HepG2 (cell line): ENCODE measurements around the gene ARHGEF11. TPM values are rescaled to one million over a fixed set of nuclear protein-coding genes. Genes with fewer than 3 reads are reported as not detected.

ENCODE experiments used
- AGO1 ChIP-seq: fragments of 200-400 bp; formaldehyde crosslinking; IDR thresholded peaks from 2 replicates; pipeline ENCODE4 v1.6.1; 2017; ENCODE audit warnings: mild to moderate bottlenecking, low read depth, low read length, moderate library complexity; ENCODE audit not compliant: poor library complexity, severe bottlenecking
- CSRNP2 ChIP-seq: sonication (generic); formaldehyde crosslinking; conservative IDR thresholded peaks from 2 replicates; pipeline ENCODE4 v1.8.0; 2022; ENCODE audit warnings: low read depth, missing genetic modification reagents
- DNMT1 ChIP-seq: sonication (generic); formaldehyde crosslinking; IDR thresholded peaks from 2 replicates; pipeline ENCODE4 v1.5.1; 2020; ENCODE audit warnings: mild to moderate bottlenecking, missing genetic modification reagents
- HMGXB4 ChIP-seq, 2 experiments: sonication (generic) in 1 of 2; formaldehyde crosslinking in 1 of 2; IDR thresholded peaks; 2 replicates each; pipeline versions ENCODE4 v1.4.0 to v1.6.1; 2018 to 2020; ENCODE audit warnings: missing genetic modification reagents in 2 of 2, borderline replicate concordance in 1 of 2, low read depth in 1 of 2, mild to moderate bottlenecking in 1 of 2, missing biosample characterization in 1 of 2
- HNRNPL ChIP-seq: fragments of 200-400 bp; formaldehyde crosslinking; IDR thresholded peaks from 2 replicates; pipeline ENCODE4 v1.6.1; 2017; ENCODE audit warnings: mild to moderate bottlenecking, low read depth, low read length
- MAZ ChIP-seq, 2 experiments: sonication (generic) in 1 of 2; formaldehyde crosslinking in 1 of 2; IDR thresholded peaks; 2 replicates each; pipeline versions ENCODE4 v1.5.0 to v1.6.1; 2012 to 2020; ENCODE audit warnings: low read depth in 2 of 2, mild to moderate bottlenecking in 2 of 2, borderline replicate concordance in 1 of 2, improper control_type of control experiment in 1 of 2, low read length in 1 of 2, missing genetic modification reagents in 1 of 2, moderate library complexity in 1 of 2
- MIER3 ChIP-seq: IDR thresholded peaks from 2 replicates; pipeline ENCODE4 v1.6.1; 2016; ENCODE audit warnings: missing compliant biosample characterization, borderline replicate concordance
- POGK ChIP-seq: sonication (generic); formaldehyde crosslinking; conservative IDR thresholded peaks from 2 replicates; pipeline ENCODE4 v1.8.0; 2022; ENCODE audit warnings: mild to moderate bottlenecking, moderate library complexity, missing genetic modification reagents
- RBAK ChIP-seq: sonication (generic); formaldehyde crosslinking; IDR thresholded peaks from 2 replicates; pipeline ENCODE4 v1.5.1; 2020; ENCODE audit warnings: mild to moderate bottlenecking, missing genetic modification reagents
- REST ChIP-seq, 2 experiments: IDR thresholded peaks; 2 replicates each; pipeline ENCODE4 v1.6.1; 2011 to 2012; ENCODE audit warnings: low read length in 2 of 2, borderline replicate concordance in 1 of 2, low read depth in 1 of 2, mild to moderate bottlenecking in 1 of 2, moderate library complexity in 1 of 2
- SOX6 ChIP-seq, 2 experiments: fragments of 450-650 bp in 1 of 2; sonication (generic) in 1 of 2; formaldehyde crosslinking in 1 of 2; IDR thresholded peaks; 2 replicates each; pipeline versions ENCODE4 v1.4.0 to v1.6.1; 2017 to 2020; ENCODE audit warnings: antibody characterized with exemption in 1 of 2, mild to moderate bottlenecking in 1 of 2, missing genetic modification reagents in 1 of 2
- SP4 ChIP-seq: sonication (generic); formaldehyde crosslinking; IDR thresholded peaks from 2 replicates; pipeline ENCODE4 v1.8.1; 2023; ENCODE audit warnings: mild to moderate bottlenecking, missing genetic modification reagents
- STAT5B ChIP-seq: sonication (generic); formaldehyde crosslinking; IDR thresholded peaks from 2 replicates; pipeline ENCODE4 v1.4.0; 2020; ENCODE audit warnings: missing genetic modification reagents
- THAP11 ChIP-seq: IDR thresholded peaks from 2 replicates; pipeline ENCODE4 v1.6.1; 2016; ENCODE audit warnings: missing biosample characterization, missing genetic modification reagents
- THRA ChIP-seq: sonication (generic); formaldehyde crosslinking; IDR thresholded peaks from 2 replicates; pipeline ENCODE4 v1.4.0; 2020; ENCODE audit warnings: missing genetic modification reagents, borderline replicate concordance
- polyA plus RNA-seq, 8 experiments: library from polyadenylated mRNA; depleted of rRNA in 3 of 8; stranded (reverse) in 7 of 8; unstranded in 1 of 8; fragments of >200 nt; fragmentation: Illumina TruSeq in 4 of 8; extraction: Trizol in 4 of 8; gene quantifications; 2 replicates each; pipeline versions ENCODE4 v1.2.1 to v1.2.3, GENCODE V29; 2011 to 2016; ENCODE audit warnings: low read depth in 4 of 8, missing spikeins in 1 of 8, mixed read lengths in 1 of 8; ENCODE audit not compliant: insufficient read depth in 1 of 8
- total RNA-seq, 5 experiments: library from RNA; depleted of rRNA; stranded (reverse); fragments of >200 nt; fragmentation: Illumina TruSeq; extraction: Trizol; gene quantifications; 2 replicates each; pipeline ENCODE4 v1.2.3, GENCODE V29; 2016; ENCODE audit warnings: low read depth in 1 of 5

Gene ARHGEF11
- total and polyA plus RNA-seq, 2 of the 13 experiments (the other 11 are each of a cell fraction or from before 2014, with no cell fraction given): 16.5 to 21.2 TPM

- TF ChIP-seq MAZ (IDR thresholded peaks at IDR 0.05; ENCODE audit: borderline replicate concordance, low read depth, low read length) (peak; percentile 56; the same call in 1 of the 2 replicates), MAZ (CRISPR knock-in tag; IDR thresholded peaks at IDR 0.05; ENCODE audit: low read depth) (peak; percentile 57; the same call in 1 of the 2 replicates), DNMT1 (peak; percentile 54; the same call in 1 of the 2 replicates), STAT5B (0 out of 2 replicates have a peak, but pooled peaks have one; percentile 37), HNRNPL (0 out of 2 replicates have a peak, but pooled peaks have one; percentile 30), MIER3 (no peak), RBAK (CRISPR knock-in tag) (no peak), AGO1 (peak; percentile 70), THRA (CRISPR knock-in tag) (0 out of 2 replicates have a peak, but pooled peaks have one; percentile 44), THAP11 (CRISPR knock-in tag) (peak; percentile 20; the same call in 1 of the 2 replicates), POGK (CRISPR knock-in tag) (0 out of 2 replicates have a peak, but pooled peaks have one; percentile 46), SP4 (peak; percentile 56), REST (IDR thresholded peaks at IDR 0.05; ENCODE audit: borderline replicate concordance in 1 of 2, low read depth in 1 of 2, low read length in 2 of 2) (no peak), CSRNP2 (CRISPR knock-in tag) (no peak), SOX6 (IDR thresholded peaks at IDR 0.05) (no peak), SOX6 (CRISPR knock-in tag; IDR thresholded peaks at IDR 0.05) (0 out of 2 replicates have a peak, but pooled peaks have one; percentile 15), HMGXB4 (CRISPR knock-in tag; IDR thresholded peaks at IDR 0.05; ENCODE audit: borderline replicate concordance in 1 of 2, low read depth in 1 of 2) (peak; percentile 64 to 66; a peak in 3 of 4 replicates)
These were observed 125.1 kb downstream of the ARHGEF11 start, which contains the start of gene LRRC71 (continued) for GRCh38 chr1:156920233-156921052.
